ENCODE results near the gene ZSCAN26. TPM values are rescaled to one million over a fixed set of nuclear protein-coding genes. Genes with fewer than 3 reads are reported as not detected.

The ZSCAN26 gene
- total RNA-seq, 1 donor from 2014 or later, result 18.6 TPM

DNA sequence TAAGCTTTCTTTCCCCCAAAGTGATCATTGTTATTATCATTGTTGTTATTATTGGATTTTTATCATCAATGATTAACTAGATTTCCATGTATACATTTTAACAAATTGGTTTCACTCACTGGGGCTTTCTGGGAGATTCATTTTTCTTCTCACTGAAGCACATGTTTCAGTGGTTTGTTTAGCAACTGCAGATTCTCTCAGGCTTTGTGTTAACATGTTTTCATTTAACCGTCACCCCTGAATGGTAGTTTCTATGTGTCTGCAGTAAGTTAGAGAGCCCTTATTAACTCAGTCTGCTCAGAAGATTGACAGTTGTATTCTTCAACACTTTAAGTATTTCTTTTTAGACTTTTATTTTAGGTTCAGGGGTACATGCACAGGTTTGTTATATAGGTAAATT lies 27.3 kb upstream of the ZSCAN26 start:
- no peak for DNase-seq (ENCODE audit: low read depth)
- TF ChIP-seq, protein P1, sequence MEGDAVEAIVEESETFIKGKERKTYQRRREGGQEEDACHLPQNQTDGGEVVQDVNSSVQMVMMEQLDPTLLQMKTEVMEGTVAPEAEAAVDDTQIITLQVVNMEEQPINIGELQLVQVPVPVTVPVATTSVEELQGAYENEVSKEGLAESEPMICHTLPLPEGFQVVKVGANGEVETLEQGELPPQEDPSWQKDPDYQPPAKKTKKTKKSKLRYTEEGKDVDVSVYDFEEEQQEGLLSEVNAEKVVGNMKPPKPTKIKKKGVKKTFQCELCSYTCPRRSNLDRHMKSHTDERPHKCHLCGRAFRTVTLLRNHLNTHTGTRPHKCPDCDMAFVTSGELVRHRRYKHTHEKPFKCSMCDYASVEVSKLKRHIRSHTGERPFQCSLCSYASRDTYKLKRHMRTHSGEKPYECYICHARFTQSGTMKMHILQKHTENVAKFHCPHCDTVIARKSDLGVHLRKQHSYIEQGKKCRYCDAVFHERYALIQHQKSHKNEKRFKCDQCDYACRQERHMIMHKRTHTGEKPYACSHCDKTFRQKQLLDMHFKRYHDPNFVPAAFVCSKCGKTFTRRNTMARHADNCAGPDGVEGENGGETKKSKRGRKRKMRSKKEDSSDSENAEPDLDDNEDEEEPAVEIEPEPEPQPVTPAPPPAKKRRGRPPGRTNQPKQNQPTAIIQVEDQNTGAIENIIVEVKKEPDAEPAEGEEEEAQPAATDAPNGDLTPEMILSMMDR (IDR thresholded peaks at IDR 0.05; ENCODE audit: insufficient read depth, low read length, poor library complexity, severe bottlenecking), result no peak
- Histone ChIP-seq H3K36me3 (ENCODE audit: control insufficient read depth, insufficient read depth, low read length) (no peaks in the 10 kb centered on the region), H3K27me3 (ENCODE audit: control insufficient read depth, insufficient read depth, low read length) (no peaks in the 10 kb centered on the region), H3K4me3 (ENCODE audit: low read depth, low read length) (no peak overlapping the region)

DNA sequence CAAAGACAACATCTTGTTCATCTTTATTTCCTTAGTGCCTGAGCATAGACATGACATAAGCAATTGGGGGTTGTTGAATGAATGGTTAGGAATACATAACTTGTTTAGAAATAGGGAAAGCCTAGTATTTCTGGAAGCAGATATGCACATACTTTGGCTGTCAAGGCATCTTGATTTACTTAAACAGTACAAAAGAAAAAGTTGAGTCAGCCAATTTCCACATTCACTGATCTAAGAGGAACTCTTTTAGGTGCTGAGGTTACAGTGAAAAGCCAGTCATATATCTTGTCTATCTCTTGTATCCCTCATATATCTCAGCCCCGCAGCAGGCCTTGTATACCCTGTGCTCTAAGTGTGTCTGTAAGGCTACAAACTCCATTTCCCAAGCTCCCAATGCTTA lies 26.5 kb upstream of the ZSCAN26 start:
- Histone ChIP-seq H3K36me3 (ENCODE audit: control insufficient read depth, insufficient read depth, low read length) (no peaks in the 10 kb centered on the region), H3K4me3 (ENCODE audit: low read depth, low read length) (no peak overlapping the region), H3K27me3 (ENCODE audit: control insufficient read depth, insufficient read depth, low read length) (no peaks in the 10 kb centered on the region)
- TF ChIP-seq, protein P1 (IDR thresholded peaks at IDR 0.05; ENCODE audit: insufficient read depth, low read length, poor library complexity, severe bottlenecking), result no peak
- DNase-seq (ENCODE audit: low read depth), result no peak

DNA sequence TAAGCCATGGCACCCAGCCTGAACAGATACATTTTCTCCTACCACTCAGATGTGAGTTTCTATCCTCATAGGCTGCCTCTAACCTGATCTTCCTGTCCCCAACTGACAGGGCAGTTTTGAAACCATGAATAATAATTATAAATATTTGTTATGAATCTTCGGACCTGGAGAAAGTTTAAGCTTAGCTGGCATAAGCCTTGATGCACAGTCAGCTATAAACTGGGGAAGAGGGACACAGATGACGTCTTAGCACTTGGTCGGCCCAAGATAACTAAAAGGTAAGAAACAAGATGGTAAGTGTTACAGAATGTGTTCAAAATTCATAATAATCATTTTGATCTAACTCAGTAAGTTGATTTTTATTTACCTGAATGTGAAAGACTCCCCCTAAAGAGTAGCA lies 23.0 kb upstream of the ZSCAN26 start:
- H3K27me3 ChIP-seq (ENCODE audit: control insufficient read depth, insufficient read depth, low read length), result no peaks in the 10 kb centered on the region
- TF ChIP-seq, protein P1 (IDR thresholded peaks at IDR 0.05; ENCODE audit: insufficient read depth, low read length, poor library complexity, severe bottlenecking), result no peak
- DNase-seq (ENCODE audit: low read depth), result no peak
- peaks cover 3% of the 10 kb centered on the region for H3K36me3 ChIP-seq (ENCODE audit: control insufficient read depth, insufficient read depth, low read length)
- H3K4me3 ChIP-seq (ENCODE audit: low read depth, low read length), result no peak overlapping the region

DNA sequence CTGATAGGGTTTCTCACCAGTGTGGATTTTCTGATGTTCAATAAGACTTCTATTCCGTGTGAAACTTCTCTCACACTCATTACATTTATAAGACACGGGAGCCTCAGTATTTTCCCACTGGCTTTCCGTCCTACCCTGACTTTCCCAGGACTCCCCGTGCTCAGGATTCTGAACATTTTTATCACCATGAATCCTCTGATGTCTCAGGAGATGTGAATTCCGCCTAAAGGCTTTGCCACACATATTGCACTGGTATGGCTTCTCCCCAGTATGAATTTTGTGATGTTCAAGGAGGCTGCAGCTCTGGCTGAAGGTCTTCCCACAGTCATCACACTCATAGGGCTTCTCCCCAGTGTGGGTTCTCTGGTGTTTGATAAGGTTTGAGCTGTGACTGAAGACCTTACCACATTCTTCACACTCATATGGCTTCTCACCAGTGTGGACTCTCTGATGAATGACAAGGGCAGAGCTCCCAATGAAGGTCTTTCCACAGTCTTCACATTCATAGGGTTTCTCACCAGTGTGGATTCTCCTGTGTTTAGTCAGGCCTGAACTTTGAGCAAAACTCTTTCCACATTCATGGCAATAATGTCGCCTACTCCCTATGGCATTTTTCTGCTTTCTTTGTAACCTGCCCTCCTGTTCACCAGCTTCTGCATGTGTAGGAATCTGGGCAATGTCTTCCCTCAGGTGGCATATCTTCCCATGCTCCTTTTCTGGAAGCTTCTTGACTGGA lies 21.6 kb upstream of the ZSCAN26 start:
- DNase-seq (ENCODE audit: low read depth), result no peak
- Histone ChIP-seq H3K4me3 (ENCODE audit: low read depth, low read length) (no peak overlapping the region), H3K27me3 (ENCODE audit: control insufficient read depth, insufficient read depth, low read length) (no peaks in the 10 kb centered on the region), H3K36me3 (ENCODE audit: control insufficient read depth, insufficient read depth, low read length) (peaks cover 3% of the 10 kb centered on the region)
- TF ChIP-seq, protein P1 (IDR thresholded peaks at IDR 0.05; ENCODE audit: insufficient read depth, low read length, poor library complexity, severe bottlenecking), result no peak

DNA sequence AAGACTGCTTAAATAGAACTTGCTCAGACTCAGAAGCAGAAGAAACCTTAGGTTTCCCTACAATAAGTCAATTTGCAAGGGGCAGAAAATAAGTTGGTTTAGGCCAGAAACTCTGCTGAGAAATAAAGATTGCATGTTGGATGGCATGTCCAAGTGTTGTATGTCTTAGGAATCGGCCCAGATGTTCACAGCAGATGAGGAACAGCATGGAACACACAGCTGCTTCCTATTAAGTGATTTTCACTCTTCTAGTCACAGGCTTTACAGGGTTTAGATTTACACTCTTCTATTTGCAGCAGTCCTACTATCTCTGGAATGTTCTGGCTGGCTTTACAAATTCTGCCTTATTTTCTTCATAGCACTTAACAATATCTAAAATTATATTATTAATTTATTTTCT lies 18.0 kb upstream of the ZSCAN26 start:
- Histone ChIP-seq H3K27me3 (ENCODE audit: control insufficient read depth, insufficient read depth, low read length) (no peaks in the 10 kb centered on the region), H3K4me3 (ENCODE audit: low read depth, low read length) (no peak overlapping the region), H3K36me3 (ENCODE audit: control insufficient read depth, insufficient read depth, low read length) (peaks cover 3% of the 10 kb centered on the region)
- TF ChIP-seq, protein P1 (IDR thresholded peaks at IDR 0.05; ENCODE audit: insufficient read depth, low read length, poor library complexity, severe bottlenecking), result no peak
- no peak for DNase-seq (ENCODE audit: low read depth)

DNA sequence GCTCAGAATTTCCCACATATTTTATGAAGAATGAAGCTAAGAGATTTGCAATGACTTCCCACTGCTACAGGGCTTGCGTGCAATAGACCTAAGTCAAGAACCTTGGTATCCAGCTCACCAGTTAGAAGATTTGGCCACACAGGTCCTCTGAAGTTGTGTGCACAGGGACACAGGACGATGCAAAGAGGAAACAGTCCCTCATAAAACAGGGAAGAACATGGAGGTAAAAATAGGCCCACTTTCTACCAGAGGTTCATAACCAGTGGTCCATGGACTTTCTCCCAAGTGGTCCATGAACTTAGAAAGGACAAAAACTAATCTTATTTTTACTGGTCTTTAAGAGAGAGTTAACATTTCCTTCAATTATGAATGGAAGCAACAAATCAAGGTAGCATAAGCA lies 16.2 kb upstream of the ZSCAN26 start:
- Histone ChIP-seq H3K27me3 (ENCODE audit: control insufficient read depth, insufficient read depth, low read length) (no peaks in the 10 kb centered on the region), H3K4me3 (ENCODE audit: low read depth, low read length) (no peak overlapping the region), H3K36me3 (ENCODE audit: control insufficient read depth, insufficient read depth, low read length) (peaks cover 1% of the 10 kb centered on the region)
- DNase-seq (ENCODE audit: low read depth), result no peak
- TF ChIP-seq, protein P1 (IDR thresholded peaks at IDR 0.05; ENCODE audit: insufficient read depth, low read length, poor library complexity, severe bottlenecking), result no peak
